Activated CD4-positive, alpha-beta T cell treated with anti-CD3 and anti-CD28 coated beads, Interleukin-10, Interleukin-2, amounts not matched to agents 100 ng/mL and 50 ng/mL, durations not matched to agents 16 hours and 8 hours (primary cell): ENCODE results near the gene GNRH2.
"Not testable (repeated sequence)": the region's sequence is repeated elsewhere in the genome, so short reads cannot be mapped to it uniquely, and the experiment has no call there.

ENCODE experiments used
- DNase-seq: peaks from one replicate; pipeline ENCODE4 v3.0.0-alpha.2; 2020

Gene GNRH2

DNA sequence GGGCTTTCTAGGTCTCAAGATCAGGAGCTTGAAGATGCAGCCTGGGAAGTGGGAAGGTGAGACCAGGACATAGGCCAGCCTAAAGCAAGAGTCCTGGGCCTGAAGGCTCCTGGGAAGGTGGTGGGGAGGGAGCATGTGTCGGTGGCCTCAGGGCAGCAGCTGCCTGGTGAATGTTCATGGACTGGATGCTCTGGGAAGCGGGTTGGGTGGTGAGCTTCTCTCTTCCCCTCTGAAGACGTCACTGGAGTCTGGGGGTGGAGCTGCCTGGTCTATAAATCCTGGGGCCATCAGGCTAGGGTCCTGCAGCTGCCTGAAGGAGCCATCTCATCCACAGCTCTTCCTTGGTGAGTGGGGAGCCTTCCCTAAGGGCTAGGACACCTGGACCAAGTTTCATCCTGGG, at the start of gene GNRH2:
GNRH2 (plus strand) TSS at position 301 of the 400 bp plus-strand sequence. CDS start 793 bp downstream, outside the sequence.
- DNase-seq, result no peak

- DNase-seq, result no peak
These were observed 47.6 kb upstream of the GNRH2 start for GRCh38 chr20:2995796-2996195.

DNA sequence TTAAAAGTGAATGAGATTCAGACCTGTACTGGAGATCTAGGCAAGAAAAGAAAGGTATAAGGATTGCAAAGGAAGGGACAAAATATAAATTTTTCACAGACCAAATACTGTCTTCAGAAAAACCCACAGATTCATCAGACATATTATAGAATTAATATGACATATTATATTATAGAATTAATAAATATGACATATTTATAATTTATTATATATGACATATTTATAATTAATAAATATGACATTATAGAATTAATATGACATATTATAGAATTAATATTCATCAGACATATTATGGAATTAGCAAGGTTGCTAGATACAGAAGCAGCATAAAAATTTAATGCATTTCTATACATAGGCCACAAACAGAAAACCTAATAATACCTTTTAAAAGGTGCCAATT, 44.7 kb upstream of the GNRH2 start:
- no peak for DNase-seq

- DNase-seq, result peak; percentile 69
These were observed 42.4 kb upstream of the GNRH2 start for GRCh38 chr20:3000852-3001523.

GRCh38 chr20:3003416-3003815, 40.0 kb upstream of the GNRH2 start:
- no peak for DNase-seq

- DNase-seq, result peak; percentile 82
These were observed 32.3 kb upstream of the GNRH2 start for GRCh38 chr20:3010985-3011723.

DNA sequence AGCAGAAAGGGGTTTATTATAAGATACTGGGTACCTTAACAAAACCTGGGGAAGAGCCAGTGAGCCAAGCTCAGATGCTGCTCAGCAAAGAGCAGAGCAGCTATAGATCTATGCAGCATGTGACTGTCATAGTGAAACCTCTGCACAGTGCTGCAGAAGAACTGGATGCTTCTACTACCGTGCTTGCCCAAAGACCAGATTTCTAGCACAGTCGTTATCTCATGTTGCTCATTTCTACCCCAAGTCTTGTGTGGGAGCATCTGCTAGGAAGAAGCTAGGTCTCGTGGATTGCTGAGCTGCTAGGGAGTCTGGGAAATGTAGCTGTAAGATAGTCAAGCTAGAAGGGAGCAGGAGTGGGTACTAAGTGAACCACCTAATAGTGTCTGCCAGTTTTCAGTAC, 31.7 kb upstream of the GNRH2 start:
- DNase-seq, result peak; percentile 85

- peak; percentile 17 for DNase-seq
These were observed 29.7 kb upstream of the GNRH2 start for GRCh38 chr20:3013771-3014170.

DNA sequence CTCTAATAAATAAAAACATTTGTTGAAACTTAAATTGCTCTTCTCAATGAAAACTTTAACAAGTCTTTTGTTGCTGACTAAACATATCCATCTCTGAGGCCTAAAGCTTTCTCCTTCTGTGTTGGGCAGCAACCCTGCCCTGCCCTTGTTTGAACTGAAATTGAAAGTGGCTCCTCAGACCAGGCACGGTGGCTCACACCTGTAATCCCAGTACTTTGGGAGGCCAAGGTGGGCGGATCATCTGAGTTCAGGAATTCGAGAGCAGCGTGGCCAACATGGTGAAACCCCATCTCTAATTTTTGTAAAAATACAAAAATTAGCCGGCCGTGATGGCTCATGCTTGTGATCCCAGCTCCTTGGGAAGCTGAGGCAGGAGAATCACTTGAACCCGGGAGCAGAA, 29.2 kb upstream of the GNRH2 start:
- DNase-seq, result peak; percentile 57

GRCh38 chr20:3014662-3015061, 28.8 kb upstream of the GNRH2 start:
- peak; percentile 87 for DNase-seq

GRCh38 chr20:3015302-3015701, 28.1 kb upstream of the GNRH2 start:
- DNase-seq, result not testable (repeated sequence)

GRCh38 chr20:3021327-3021726, 22.1 kb upstream of the GNRH2 start:
- no peak for DNase-seq

GRCh38 chr20:3021777-3022176, 21.6 kb upstream of the GNRH2 start:
- no peak for DNase-seq

DNA sequence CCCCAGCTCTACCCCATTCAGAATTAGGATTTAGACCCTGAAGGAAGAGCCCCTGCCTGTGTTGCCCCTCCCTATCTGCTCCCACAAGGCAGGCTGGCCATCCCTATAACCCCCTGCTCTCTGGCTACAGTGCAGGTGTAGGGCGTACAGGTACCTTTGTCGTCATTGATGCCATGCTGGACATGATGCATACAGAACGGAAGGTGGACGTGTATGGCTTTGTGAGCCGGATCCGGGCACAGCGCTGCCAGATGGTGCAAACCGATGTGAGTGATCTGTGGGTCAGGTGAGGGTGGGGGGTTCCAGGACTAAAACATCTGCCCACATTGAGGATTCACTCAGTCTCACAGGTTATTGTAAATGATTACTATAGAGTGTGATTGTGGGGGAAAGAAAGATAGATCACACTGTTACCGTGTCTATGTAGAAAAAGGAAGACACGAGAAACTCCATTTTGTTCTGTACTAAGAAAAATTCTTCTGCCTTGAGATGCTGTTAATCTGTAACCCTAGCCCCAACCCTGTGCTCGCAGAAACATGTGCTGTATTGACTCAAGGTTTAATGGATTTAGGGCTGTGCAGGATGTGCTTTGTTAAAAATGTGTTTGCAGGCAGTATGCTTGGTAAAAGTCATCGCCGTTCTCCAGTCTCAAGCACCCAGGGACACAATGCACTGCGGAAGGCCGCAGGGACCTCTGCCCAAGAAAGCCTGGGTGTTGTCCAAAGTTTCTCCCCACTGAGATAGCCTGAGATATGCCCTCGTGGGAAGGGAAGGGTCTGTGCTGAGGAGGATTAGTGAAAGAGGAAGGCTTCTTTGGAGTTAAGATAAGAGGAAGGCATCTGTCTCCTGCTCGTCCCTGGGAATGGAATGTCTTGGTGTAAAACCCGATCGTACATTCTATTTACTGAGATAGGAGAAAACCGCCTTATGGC, 20.6 kb upstream of the GNRH2 start:
- DNase-seq, result not testable (repeated sequence)

DNA sequence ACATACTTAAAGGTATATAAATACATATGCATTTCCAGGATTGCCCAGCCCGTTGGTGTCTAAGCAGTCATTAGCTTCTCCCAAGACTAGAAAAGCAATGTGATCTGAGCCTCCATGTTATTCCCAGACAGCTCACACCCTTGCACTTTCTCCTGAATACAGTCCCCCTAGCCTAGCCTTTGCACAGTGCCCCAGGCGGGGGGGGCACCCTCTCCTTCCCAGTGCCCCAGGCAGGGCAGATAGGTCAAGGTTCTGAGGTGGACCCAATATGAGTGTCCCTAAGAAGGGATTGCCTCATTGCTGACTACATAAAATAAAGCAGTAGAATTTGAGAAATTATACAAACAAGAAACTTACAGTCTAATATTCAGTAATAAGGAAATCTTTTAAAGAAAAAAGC, 15.4 kb upstream of the GNRH2 start:
- no peak for DNase-seq

- DNase-seq, result peak; percentile 30
These were observed 11.8 kb upstream of the GNRH2 start for GRCh38 chr20:3031524-3032147.

GRCh38 chr20:3032624-3033023, 10.8 kb upstream of the GNRH2 start:
- DNase-seq, result no peak

DNA sequence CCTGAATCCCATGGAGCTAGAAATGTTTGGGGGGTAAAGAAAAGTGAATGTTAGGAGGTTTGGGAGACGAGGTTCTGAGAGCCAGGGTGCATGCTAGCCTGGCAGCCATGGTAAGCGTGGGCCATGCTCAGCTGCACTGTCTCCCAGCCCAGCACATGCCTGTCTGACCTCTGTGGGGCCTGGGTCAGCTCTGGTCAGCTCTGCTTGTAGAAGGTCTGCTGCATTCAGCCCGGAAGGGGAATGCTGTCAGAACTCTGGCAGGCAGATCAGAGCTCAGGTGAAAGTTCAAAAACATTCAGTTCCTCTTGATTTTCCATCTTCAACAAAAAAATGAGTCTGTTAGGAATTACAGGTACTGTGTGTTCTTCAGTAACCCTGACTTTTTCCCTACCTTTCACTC, 5.8 kb upstream of the GNRH2 start:
- no peak for DNase-seq

- no peak for DNase-seq
These were observed 5.0 kb upstream of the GNRH2 start for GRCh38 chr20:3038454-3038853.

- DNase-seq, result no peak
These were observed 4.0 kb upstream of the GNRH2 start for GRCh38 chr20:3039426-3039825.

DNA sequence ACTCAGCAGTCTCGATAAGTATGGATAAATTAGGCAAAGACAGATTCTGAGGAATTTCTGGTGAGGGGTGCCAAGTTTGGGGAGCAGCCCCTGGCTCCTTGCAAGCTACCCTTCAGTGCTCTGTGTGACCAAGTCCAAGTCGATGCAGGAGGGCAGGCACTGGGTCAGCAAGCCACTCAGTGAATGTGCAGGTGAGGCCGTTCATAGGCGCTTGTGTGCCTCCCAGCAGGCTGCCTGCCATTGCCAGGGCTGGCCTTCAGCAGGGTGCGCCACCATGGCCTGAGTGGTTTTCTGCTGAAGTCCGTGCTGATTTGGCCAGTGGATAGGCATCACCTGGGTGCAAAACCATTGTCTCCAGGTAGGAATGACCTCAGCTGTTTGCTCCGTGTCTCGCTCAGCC, 3.3 kb upstream of the GNRH2 start:
- DNase-seq, result no peak

DNA sequence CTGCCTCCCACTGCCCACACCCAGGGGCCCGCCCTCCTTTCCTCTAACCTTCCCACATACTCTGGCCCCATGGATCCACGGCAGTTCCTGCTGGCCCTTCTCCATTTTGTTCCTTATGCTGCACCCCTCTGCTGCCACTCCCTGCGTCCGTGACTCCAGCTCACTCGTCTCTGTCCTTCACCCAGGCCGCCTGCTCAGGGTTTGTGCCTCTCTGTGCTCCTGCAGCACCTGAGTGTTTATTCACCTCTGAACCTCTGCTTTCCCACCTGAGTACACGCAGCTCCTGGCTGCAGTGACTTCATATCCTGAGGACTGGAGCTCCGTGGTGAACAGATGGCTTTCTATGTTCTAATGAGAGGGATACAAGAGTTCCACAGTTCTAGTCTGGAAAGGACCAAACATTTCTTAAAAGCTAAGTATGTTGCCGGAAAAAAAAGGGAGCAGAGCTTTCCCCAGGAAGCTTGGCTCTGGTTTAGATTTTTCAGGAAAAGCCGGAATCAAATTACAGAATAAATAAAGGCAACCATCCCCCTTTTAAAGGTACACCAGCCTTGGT, 1.5 kb upstream of the GNRH2 start:
- DNase-seq, result no peak

- DNase-seq, result no peak
These were observed 797 bp upstream of the GNRH2 start for GRCh38 chr20:3042625-3043024.
